Vagina (tissue), 2 donors: ENCODE results near the gene TIA1.

ENCODE experiments used
- CTCF ChIP-seq, 3 experiments: fragments of 450-650 bp in 2 of 3; fragments of 200-600 bp in 1 of 3; sonication (generic) in 1 of 3; IDR thresholded peaks; one replicate each; pipeline ENCODE4 v1.5.1; 2017 to 2019; ENCODE audit warnings: antibody characterized with exemption in 3 of 3, mild to moderate bottlenecking in 2 of 3, moderate library complexity in 2 of 3
- POLR2AphosphoS5 ChIP-seq, 2 donors: sonication (generic); formaldehyde crosslinking; IDR thresholded peaks; one replicate each; pipeline ENCODE4 v1.9.0; 2017; ENCODE audit warnings: antibody characterized with exemption in 2 of 2, mild to moderate bottlenecking in 2 of 2, low read depth in 1 of 2; ENCODE audit not compliant: insufficient read depth in 1 of 2

- TF ChIP-seq CTCF (IDR thresholded peaks at IDR 0.05) (no peak), POLR2AphosphoS5 (IDR thresholded peaks at IDR 0.05; ENCODE audit: insufficient read depth in 1 of 2, low read depth in 1 of 2) (peak; percentile 95)
Measured at GRCh38 chr2:70248181-70248847, at the start of gene TIA1.
